Measurements from ENCODE around the gene ORC3. TPM values are rescaled to one million over a fixed set of nuclear protein-coding genes. Genes with fewer than 3 reads are reported as not detected.
"Not testable (repeated sequence)": the region's sequence is repeated elsewhere in the genome, so short reads cannot be mapped to it uniquely, and the experiment has no call there.

ORC3 gene
- total and polyA plus RNA-seq, 7 experiments from 2014 or later: 17.7 to 40.3 (median 28.2) TPM

DNA sequence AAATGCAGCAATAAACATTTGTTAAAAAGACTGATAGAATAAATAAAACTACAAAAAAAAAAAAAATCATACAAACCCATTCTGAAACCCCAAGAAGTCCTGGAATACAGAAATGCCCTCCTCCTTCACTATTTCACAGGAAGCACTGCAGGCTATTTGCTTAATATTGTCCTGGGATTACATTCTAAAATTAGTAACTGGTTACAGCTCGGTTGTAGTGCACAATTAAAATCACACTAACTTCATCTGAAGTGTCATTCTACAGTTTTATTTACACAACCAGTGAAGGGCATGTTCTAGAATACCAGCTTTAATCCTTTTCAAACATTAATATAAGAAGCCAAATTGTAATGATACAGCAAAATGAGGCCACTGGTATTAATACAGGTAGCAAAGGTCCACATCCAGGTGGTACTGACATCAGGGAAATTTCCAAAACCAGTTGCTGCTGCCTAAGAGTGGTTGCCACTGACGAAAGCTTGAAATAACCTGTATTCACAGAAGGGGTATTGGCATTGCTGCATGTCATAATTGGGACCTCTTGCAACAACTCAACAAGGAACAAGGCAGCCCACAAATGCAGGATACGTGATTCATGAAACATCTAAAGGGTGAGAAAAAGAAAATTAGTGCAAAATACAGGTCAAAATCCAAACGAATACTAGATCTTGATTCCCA lies 85.2 kb downstream of the ORC3 start:
- H3K9me3 ChIP-seq (ENCODE audit: control insufficient read depth in 2 of 3, low read length in 3 of 3): no peaks in the 10 kb centered on the region
- no peak overlapping the region for H3K4me3 Mint-ChIP-seq
- no peak overlapping the region for H3K27ac ChIP-seq (ENCODE audit: low read depth, low read length)
- DNase-seq (no peak), ATAC-seq (no peak)
- no peaks in the 10 kb centered on the region for H3K4me1 ChIP-seq (ENCODE audit: control insufficient read depth in 2 of 2, insufficient read depth in 2 of 2, low read length in 2 of 2)
- H3K9me3 Mint-ChIP-seq: no peaks in the 10 kb centered on the region
- no peak overlapping the region for H3K4me3 ChIP-seq (ENCODE audit: low read length)
- H3K27ac Mint-ChIP-seq: no peak overlapping the region
- ChIA-PET POLR2A (interaction anchor here (0.6 to 0.8 kb wide), 2 partner anchors 11 to 12 kb away, joined by 3 read pairs; no protein-coding TSS in a partner anchor), CTCF (no interaction called here)
- H3K4me1 Mint-ChIP-seq: peaks cover 12 to 23% (median 17%) of the 10 kb centered on the region in 7 donors
- intact Hi-C loops (cut with micrococcal nuclease): no loop called here
- H3K36me3 Mint-ChIP-seq: peaks cover 4 to 47% (median 32%) of the 10 kb centered on the region in 5 donors
- H3K27me3 ChIP-seq (ENCODE audit: control insufficient read depth in 2 of 2, insufficient read depth in 2 of 2, low read length in 2 of 2): no peaks in the 10 kb centered on the region
- no peaks in the 10 kb centered on the region for H3K27me3 Mint-ChIP-seq
- peaks cover 4 to 31% (median 12%) of the 10 kb centered on the region in 3 experiments for H3K36me3 ChIP-seq (ENCODE audit: control insufficient read depth in 2 of 3, insufficient read depth in 3 of 3, low read length in 3 of 3)

DNA sequence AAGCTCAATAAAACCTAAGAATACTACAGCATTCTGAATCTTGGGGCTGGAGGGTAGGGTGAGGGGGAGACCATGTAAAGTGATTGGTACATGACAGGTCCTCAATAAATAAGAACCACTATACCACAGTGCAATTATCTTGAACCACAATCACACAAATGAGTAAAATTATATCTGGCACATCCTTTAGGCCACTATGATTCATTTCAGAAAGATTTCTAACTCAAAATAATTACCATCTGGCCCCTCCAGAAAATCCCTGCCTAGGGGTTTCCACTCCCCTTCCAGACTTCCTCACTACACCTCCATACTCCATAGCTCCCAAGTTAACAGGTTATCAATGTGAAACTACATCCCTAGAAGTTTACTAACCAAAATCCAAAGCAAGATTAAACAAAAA lies 92.4 kb downstream of the ORC3 start:
- ATAC-seq (no peak), DNase-seq (no peak)
- Mint-ChIP-seq H3K4me1 (peaks cover 23 to 72% (median 55%) of the 10 kb centered on the region in 7 donors), H3K27ac (peak overlapping the region in 7 of 9 donors; percentile 2 to 91 (median 62)), H3K9me3 (no peaks in the 10 kb centered on the region), H3K27me3 (no peaks in the 10 kb centered on the region), H3K4me3 (peak overlapping the region in 1 of 10 donors; percentile 46), H3K36me3 (peaks cover 0 to 39% (median 22%) of the 10 kb centered on the region in 5 donors)
- POLR2A ChIA-PET: no interaction called here
- Histone ChIP-seq H3K27ac (ENCODE audit: low read depth, low read length) (peak overlapping the region; percentile 14), H3K36me3 (ENCODE audit: control insufficient read depth in 2 of 3, insufficient read depth in 3 of 3, low read length in 3 of 3) (peaks cover 0 to 8% (median 6%) of the 10 kb centered on the region in 3 experiments), H3K27me3 (ENCODE audit: control insufficient read depth in 2 of 2, insufficient read depth in 2 of 2, low read length in 2 of 2) (no peaks in the 10 kb centered on the region), H3K4me1 (ENCODE audit: control insufficient read depth in 2 of 2, insufficient read depth in 2 of 2, low read length in 2 of 2) (peaks cover 0 to 17% of the 10 kb centered on the region in 2 donors), H3K4me3 (ENCODE audit: low read length) (no peak overlapping the region), H3K9me3 (ENCODE audit: control insufficient read depth in 2 of 3, low read length in 3 of 3) (no peaks in the 10 kb centered on the region)
- intact Hi-C loops (cut with micrococcal nuclease): no loop called here
- CTCF ChIA-PET: no interaction called here

DNA sequence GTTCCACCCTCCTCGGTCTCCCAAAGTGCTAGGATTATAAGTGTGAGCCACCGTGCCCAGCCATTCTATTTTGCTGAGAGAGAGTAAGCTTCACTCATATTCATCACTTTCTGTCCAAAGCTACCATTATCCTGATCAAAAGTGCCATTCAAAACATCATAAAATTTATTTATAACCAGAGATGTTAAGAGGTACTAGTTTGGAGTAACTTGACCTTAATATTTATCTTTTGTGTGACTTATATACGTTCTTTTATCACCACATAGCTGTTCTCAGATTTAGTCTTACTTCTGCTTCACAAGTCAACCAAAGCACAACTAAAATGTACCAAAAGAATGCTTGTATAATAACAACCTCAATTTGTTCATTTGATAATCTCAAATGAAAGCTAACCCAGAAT lies 94.0 kb downstream of the ORC3 start:
- ChIA-PET POLR2A (no interaction called here), CTCF (no interaction called here)
- H3K4me3 ChIP-seq (ENCODE audit: low read length): no peak overlapping the region
- Mint-ChIP-seq H3K36me3 (peaks cover 0 to 31% (median 14%) of the 10 kb centered on the region in 5 donors), H3K9me3 (no peaks in the 10 kb centered on the region), H3K4me1 (peaks cover 27 to 77% (median 63%) of the 10 kb centered on the region in 7 donors), H3K27ac (peak overlapping the region in 7 of 9 donors; percentile 29 to 91 (median 58)), H3K4me3 (no peak overlapping the region), H3K27me3 (no peaks in the 10 kb centered on the region)
- DNase-seq (no peak), ATAC-seq (no peak)
- H3K27ac ChIP-seq (ENCODE audit: low read depth, low read length): no peak overlapping the region
- H3K27me3 ChIP-seq (ENCODE audit: control insufficient read depth in 2 of 2, insufficient read depth in 2 of 2, low read length in 2 of 2): no peaks in the 10 kb centered on the region
- H3K36me3 ChIP-seq (ENCODE audit: control insufficient read depth in 2 of 3, insufficient read depth in 3 of 3, low read length in 3 of 3): peaks cover 0 to 8% (median 0%) of the 10 kb centered on the region in 3 experiments
- intact Hi-C loops (cut with micrococcal nuclease): no loop called here
- H3K4me1 ChIP-seq (ENCODE audit: control insufficient read depth in 2 of 2, insufficient read depth in 2 of 2, low read length in 2 of 2): peaks cover 0 to 17% of the 10 kb centered on the region in 2 donors
- no peaks in the 10 kb centered on the region for H3K9me3 ChIP-seq (ENCODE audit: control insufficient read depth in 2 of 3, low read length in 3 of 3)

DNA sequence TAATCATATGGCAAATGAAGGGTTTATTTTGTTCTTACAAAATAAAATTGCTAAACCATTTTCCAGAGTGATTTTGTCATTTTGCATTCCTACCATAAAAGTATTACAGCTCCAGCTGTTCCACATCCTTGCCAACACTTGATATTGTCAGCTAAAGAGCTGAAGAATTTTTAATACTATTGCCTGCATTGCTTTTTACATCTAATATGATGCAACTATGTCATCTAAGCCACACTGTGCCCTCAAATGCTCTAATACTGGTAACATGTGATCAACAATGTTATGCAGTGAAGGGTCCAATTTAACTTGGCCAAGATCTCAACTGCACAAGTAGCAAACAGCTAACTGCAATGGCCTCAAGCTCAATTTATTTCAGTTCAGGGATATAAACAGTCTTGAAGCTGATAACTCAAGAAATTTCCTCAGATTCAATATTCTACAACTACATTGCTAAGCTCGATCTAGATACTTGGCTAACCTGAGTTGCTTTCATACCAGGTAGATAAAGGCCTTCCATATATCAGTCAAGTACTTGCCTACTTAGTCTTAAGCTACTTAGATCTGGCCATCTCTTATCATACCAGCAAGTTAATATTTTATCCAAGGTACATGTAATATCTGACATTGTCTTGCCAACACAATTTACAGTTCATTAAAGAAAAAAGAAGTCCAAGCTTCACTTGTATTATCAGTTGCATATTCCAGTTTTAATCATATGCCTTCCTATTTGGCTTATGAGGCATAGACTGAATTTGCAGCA lies 95.1 kb downstream of the ORC3 start:
- Mint-ChIP-seq H3K4me3 (peak overlapping the region in 1 of 10 donors; percentile 0), H3K9me3 (no peaks in the 10 kb centered on the region), H3K27me3 (no peaks in the 10 kb centered on the region), H3K4me1 (peaks cover 31 to 84% (median 74%) of the 10 kb centered on the region in 7 donors), H3K27ac (peak overlapping the region in 5 of 9 donors; percentile 41 to 91 (median 66)), H3K36me3 (peaks cover 0 to 27% (median 10%) of the 10 kb centered on the region in 5 donors)
- intact Hi-C loops (cut with micrococcal nuclease): loop anchor here in 1 of 2 donors (1.0 kb wide), 1 partner anchor 10 kb away; no protein-coding TSS in a partner anchor
- Histone ChIP-seq H3K4me1 (ENCODE audit: control insufficient read depth in 2 of 2, insufficient read depth in 2 of 2, low read length in 2 of 2) (peaks cover 0 to 21% of the 10 kb centered on the region in 2 donors), H3K9me3 (ENCODE audit: control insufficient read depth in 2 of 3, low read length in 3 of 3) (no peaks in the 10 kb centered on the region), H3K36me3 (ENCODE audit: control insufficient read depth in 2 of 3, insufficient read depth in 3 of 3, low read length in 3 of 3) (peaks cover 0 to 8% (median 0%) of the 10 kb centered on the region in 3 experiments), H3K4me3 (ENCODE audit: low read length) (no peak overlapping the region), H3K27me3 (ENCODE audit: control insufficient read depth in 2 of 2, insufficient read depth in 2 of 2, low read length in 2 of 2) (no peaks in the 10 kb centered on the region), H3K27ac (ENCODE audit: low read depth, low read length) (no peak overlapping the region)
- DNase-seq (no peak), ATAC-seq (no peak)
- CTCF ChIA-PET: no interaction called here
- POLR2A ChIA-PET: interaction anchor here (1.0 to 1.5 kb wide), 2 partner anchors 10 to 17 kb away, joined by 3 to 4 read pairs; partner anchors contain the start of gene AKIRIN2

DNA sequence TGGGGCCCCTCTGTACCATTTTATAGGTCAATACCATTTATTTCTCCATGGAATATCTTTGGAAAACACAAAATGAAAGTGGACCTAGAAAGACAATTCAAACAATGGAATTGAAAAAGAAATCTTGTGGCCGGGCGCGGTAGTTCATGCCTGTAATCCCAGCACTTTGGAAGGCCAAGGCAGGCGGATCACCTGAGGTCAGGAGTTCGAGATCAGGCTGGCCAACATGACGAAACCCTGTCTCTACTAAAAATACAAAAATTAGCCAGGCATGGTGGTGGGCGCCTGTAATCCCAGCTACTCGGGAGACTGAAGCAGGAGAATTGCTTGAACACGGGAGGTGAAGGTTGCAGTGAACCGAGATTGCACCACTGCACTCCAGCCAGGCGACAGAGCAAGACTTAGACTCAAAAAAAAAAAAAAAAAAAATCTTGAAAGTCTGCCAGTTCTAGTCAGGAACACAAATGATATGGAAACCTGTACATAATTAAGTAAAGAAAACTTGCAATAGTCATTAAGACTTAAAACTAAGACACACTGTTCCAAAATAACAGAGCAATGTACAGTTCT lies 96.8 kb downstream of the ORC3 start:
- intact Hi-C loops (cut with micrococcal nuclease); ATAC-seq: not testable (repeated sequence)
- peaks cover 0 to 28% of the 10 kb centered on the region in 2 donors for H3K4me1 ChIP-seq (ENCODE audit: control insufficient read depth in 2 of 2, insufficient read depth in 2 of 2, low read length in 2 of 2)

DNA sequence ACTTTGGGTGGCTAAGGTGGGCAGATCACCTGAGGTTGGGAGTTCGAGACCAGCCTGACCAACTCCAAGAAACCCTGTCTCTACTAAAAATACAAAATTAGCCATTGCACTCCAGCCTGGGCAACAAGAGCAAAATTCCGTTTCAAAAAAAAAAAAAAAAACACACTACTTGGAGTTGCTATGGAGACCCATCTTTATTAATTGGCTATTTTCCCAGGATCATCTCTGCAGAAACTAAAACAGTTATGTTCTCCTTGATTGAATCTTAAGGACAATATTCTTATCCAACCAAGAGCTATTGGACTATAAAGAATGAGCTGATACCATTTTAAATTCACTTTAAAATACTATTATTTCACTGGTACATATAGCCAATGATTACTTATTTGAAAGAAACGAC lies 97.4 kb downstream of the ORC3 start:
- DNase-seq (no peak), ATAC-seq (no peak)
- Mint-ChIP-seq H3K27ac (peak overlapping the region in 3 of 9 donors; percentile 6 to 76 (median 62)), H3K9me3 (no peaks in the 10 kb centered on the region), H3K27me3 (no peaks in the 10 kb centered on the region), H3K4me3 (peak overlapping the region in 2 of 10 donors; percentile 19 to 20), H3K4me1 (peaks cover 45 to 94% (median 87%) of the 10 kb centered on the region in 7 donors), H3K36me3 (peaks cover 0 to 19% (median 13%) of the 10 kb centered on the region in 5 donors)
- H3K9me3 ChIP-seq (ENCODE audit: control insufficient read depth in 2 of 3, low read length in 3 of 3): no peaks in the 10 kb centered on the region
- no peak overlapping the region for H3K27ac ChIP-seq (ENCODE audit: low read depth, low read length)
- H3K36me3 ChIP-seq (ENCODE audit: control insufficient read depth in 2 of 3, insufficient read depth in 3 of 3, low read length in 3 of 3): no peaks in the 10 kb centered on the region
- H3K27me3 ChIP-seq (ENCODE audit: control insufficient read depth in 2 of 2, insufficient read depth in 2 of 2, low read length in 2 of 2): no peaks in the 10 kb centered on the region
- CTCF ChIA-PET: no interaction called here
- POLR2A ChIA-PET: interaction anchor here (0.7 kb wide), 1 partner anchor 11 kb away, joined by 3 read pairs; no protein-coding TSS in a partner anchor
- intact Hi-C loops (cut with micrococcal nuclease): no loop called here
- H3K4me3 ChIP-seq (ENCODE audit: low read length): no peak overlapping the region
- H3K4me1 ChIP-seq (ENCODE audit: control insufficient read depth in 2 of 2, insufficient read depth in 2 of 2, low read length in 2 of 2): peaks cover 5 to 24% of the 10 kb centered on the region in 2 donors

More for the DNA sequence above, 96.8 kb downstream of the ORC3 start:
- H3K27me3 Mint-ChIP-seq; H3K9me3 ChIP-seq (ENCODE audit: control insufficient read depth in 2 of 3, low read length in 3 of 3); H3K27me3 ChIP-seq (ENCODE audit: control insufficient read depth in 2 of 2, insufficient read depth in 2 of 2, low read length in 2 of 2); H3K9me3 Mint-ChIP-seq; H3K4me3 ChIP-seq (ENCODE audit: low read length); H3K36me3 ChIP-seq (ENCODE audit: control insufficient read depth in 2 of 3, insufficient read depth in 3 of 3, low read length in 3 of 3); CTCF ChIA-PET; H3K27ac ChIP-seq (ENCODE audit: low read depth, low read length); DNase-seq: not testable (repeated sequence)
- H3K4me3 Mint-ChIP-seq: peak overlapping the region in 3 of 10 donors; percentile 19 to 45 (median 20)
- POLR2A ChIA-PET: interaction anchor here (1.5 kb wide), 1 partner anchor 15 kb away, joined by 4 read pairs; the partner anchor contains the start of gene AKIRIN2
- peaks cover 45 to 94% (median 87%) of the 10 kb centered on the region in 7 donors for H3K4me1 Mint-ChIP-seq
- peaks cover 0 to 20% (median 13%) of the 10 kb centered on the region in 5 donors for H3K36me3 Mint-ChIP-seq
- peak overlapping the region in 4 of 9 donors; percentile 6 to 76 (median 44) for H3K27ac Mint-ChIP-seq

Data from naive thymus-derived CD4-positive, alpha-beta T cell (primary cell).